GM19372 (cell line): ENCODE results near the gene UNC93A.
"Not testable (repeated sequence)": the region's sequence is repeated elsewhere in the genome, so short reads cannot be mapped to it uniquely, and the experiment has no call there.

Source experiments
- ATAC-seq: cut with Tn5 transposase; IDR thresholded peaks from one replicate; pipeline ENCODE4 v1.9.1; 2021; ENCODE audit warnings: mild to moderate bottlenecking, low read depth, moderate library complexity; ENCODE audit not compliant: unreplicated experiment

The UNC93A gene

DNA sequence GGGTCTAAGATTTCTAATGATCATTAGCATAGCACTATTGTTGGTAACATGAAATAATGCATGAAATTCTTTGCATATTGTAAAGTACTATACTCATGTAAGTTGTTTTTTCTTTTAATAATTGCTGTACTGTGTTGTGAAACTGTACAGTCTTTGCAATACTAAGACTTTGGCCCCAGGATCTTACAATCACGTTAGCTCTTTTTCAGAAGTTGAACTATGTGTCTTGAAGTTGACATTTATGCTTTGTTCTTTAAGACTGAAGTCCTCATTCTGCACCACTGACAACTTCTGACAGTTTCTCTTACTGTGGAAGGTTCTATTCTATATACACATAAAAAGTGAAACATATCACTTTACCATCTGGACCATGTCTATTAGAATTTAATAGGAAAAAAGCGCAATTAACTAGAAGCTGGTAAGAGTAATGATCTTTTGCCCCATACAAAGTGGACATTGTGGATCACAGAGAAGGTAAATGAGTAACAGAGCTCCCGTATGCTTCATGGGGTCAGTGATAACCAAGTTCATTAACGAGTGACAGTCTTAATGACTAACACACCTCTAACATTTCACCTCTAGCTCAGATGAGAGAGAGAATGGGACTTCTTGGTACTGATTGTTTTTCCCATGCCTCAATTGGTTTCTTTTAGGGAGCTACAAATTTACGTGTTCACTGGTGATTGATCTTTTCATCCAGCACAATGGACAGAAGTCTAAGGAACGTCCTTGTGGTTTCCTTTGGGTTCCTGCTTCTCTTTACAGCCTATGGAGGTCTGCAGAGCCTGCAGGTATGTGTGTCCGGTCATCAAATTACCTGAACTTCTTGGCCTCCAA is at the start of gene UNC93A:
Gene UNC93A, plus strand, starts transcription at position 530 of the 837 bp plus-strand sequence. Its CDS starts 175 bp downstream, at position 705.
- ATAC-seq: no peak

DNA sequence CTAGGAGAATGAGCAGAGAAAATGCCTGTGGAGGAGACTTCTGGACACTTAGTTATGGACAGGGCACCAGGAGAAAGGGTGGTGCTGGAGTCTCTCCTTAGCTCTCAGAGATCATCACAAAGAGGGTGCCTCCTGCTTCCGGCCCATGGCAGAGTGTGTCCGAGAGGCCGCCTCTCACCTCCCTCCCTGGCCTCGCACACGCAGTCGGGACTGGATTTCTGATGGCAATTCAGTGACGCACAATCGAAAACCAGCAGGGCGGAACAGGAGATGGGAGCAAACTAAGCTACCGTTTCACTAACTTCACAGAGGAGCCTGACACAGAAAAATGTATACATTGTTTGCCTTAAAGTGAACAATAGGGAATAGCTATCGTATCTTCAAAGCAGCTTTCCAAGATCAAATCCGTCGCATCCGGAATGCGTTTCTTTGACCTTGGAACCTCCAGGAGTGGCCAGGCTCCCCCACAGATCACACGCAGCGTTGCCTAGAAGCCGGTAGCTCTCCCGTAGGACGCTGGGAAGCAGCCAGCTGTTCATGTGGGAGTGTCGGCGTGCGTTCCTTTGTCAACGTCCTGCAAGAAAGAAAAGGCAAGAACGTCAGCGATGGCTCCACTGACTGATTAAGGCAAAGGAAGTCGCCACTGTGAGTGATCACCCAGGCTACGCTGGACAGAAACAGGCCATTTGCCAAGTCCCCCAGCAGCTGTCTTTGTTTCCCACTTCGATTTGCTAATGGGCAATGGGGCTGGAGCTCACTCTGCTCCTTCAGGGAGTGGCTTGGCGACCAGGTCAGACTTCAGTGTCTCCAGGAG is 49.6 kb upstream of the UNC93A start:
- not testable (repeated sequence) for ATAC-seq

DNA sequence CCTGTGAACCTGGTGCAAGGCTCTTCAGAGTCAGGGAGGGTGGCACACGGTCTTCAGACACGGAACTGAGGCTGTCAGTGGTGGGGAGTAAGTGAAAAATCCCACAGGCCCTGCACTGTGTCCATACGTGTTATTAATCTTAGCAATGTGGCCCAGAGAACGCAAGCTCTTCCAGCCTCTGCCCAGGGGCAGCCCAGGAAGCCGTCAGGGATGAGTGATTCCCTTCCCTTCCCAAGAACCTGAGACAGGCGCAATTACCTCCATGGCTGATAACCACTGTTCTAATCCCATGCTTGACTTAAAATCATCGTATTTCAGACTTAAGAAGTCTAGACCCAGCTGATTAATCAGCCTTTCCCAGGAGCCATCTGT is 49.0 kb upstream of the UNC93A start:
- ATAC-seq: not testable (repeated sequence)

DNA sequence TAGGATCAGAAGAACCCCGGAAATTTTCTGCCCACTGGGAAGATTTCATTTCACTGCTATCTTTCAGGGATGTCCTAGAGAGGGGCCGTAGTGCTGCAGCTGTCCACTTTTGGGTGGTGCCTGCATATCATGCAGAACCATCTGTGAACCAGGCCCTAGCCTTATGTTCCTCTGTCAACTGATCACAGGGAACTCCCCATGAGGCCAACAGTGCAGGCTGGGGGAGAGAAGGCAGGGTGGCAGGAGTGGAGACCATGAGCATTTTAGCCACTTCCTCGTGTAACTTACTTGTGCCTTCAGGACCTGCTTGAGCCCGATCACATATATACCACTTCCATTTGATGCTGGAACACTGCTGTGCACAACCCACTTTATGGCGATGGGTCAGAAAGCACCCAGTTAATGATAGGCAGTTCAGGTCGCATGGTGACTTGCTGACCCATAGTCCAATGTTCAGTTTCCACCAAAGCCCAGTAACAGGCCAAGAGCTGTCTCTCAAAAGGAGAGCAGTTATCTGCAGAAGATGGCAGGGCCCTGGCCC is 48.5 kb upstream of the UNC93A start:
- not testable (repeated sequence) for ATAC-seq

DNA sequence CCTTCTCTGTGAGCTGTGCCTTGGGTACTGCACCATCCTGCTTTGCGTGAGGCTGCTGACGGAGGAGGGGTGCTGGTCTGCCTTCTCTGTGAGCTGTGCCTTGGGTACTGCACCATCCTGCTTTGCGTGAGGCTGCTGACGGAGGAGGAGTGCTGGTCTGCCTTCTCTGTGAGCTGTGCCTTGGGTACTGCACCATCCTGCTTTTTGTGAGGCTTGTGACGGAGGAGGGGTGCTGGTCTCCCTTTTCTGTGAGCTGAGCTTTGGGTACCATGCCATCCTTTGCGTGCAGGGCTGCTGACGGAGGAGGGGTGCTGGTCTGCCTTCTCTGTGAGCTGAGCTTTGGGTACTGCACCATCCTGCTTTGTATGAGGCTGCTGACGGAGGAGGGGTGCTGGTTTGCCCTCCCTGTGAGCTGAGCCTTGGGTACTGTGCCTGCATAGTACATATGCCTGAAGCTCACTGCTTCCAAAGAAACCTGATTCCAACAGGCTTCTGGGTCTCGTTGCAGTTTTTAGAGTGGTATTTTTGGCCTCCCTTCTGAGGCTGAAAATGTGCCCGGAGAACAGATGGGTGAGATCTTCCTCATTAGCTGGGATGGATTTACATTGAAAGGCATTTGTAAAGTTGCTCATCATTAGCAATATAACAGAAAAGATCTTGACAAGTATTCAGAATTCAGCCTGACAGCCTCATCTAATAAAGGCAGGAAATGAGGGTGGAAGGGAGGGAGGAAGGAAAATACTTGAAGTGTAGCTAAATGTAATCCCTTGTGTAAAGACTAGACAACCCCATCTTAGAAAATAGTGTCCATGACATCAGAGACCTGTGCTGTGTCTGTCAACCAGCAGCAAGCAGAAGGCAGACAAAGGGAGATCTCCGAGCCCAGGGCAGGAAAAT is 46.8 kb upstream of the UNC93A start:
- no peak for ATAC-seq

DNA sequence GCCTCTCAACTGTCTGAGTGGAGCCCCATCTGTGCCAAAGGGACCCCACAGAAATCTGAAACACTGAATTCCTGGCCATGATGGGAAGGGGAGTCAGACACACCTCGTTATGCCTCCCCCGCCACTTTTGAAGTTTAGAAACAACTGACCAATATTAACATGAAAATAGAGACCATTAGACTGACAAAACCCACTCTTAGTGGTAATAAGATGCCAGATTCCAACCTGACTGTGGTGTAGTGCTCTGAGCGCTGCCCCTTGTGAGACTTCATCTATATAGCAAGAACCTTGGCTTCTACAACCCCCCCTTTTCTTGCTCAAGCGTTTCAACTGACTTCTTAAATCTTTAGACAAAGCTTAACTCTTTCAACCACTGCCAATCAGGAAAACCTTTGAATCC is 46.1 kb upstream of the UNC93A start:
- no peak for ATAC-seq

DNA sequence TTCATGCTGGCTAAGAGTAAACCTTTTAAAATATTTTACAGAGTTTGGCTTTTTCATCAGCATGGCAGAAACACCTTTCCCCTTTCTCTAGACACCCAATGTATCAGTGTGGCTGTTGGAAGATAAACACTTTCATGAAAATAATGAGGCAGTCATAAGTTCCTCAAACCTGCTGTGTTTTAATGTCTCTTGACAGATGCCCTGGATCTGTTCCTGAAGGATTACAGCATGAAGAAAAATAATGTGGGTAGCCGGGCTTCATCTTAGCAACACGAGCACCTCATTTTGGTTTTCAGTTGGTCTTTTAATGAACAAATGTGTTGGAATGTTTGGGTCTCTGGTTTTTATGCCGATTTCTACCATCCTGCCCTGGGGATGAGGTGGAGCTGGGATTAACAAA is 45.5 kb upstream of the UNC93A start:
- ATAC-seq: no peak

DNA sequence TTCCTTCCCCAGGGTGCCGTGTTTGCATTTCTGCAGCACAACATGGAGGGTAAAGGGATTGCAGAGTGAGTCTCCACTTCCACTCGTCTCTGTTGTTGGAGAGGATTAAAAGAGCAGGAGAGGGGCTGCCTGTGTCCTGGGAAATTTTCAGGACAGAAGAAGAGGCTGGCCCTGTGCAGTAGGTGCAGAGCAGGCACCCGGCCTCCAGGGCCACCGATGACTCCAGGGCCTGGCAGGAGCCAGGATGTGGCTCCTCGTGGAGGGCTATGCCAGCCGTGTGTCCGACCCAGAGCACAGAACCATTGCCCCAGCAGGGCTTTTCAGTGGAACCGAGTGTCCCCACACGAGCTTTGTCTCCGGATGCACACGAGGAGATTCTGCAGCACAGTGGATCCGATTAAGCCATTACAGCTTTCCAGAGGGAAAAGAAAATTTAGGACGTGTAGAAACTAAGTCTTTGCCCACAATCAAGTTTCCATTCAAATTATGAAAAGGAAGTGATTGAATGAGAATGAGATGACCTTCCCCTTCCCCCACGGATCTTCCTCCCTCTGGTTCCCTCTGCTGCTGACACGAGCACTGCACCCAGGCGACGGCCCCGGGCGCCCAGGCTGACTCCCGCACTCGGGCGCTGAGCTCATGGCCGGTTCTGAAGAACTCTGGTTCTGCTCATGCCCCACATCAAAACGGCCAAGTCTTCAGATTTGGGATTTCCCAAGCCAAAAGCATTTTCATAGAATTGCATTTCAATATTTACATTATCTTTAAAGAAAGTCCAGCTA is 43.1 kb upstream of the UNC93A start:
- ATAC-seq: no peak

DNA sequence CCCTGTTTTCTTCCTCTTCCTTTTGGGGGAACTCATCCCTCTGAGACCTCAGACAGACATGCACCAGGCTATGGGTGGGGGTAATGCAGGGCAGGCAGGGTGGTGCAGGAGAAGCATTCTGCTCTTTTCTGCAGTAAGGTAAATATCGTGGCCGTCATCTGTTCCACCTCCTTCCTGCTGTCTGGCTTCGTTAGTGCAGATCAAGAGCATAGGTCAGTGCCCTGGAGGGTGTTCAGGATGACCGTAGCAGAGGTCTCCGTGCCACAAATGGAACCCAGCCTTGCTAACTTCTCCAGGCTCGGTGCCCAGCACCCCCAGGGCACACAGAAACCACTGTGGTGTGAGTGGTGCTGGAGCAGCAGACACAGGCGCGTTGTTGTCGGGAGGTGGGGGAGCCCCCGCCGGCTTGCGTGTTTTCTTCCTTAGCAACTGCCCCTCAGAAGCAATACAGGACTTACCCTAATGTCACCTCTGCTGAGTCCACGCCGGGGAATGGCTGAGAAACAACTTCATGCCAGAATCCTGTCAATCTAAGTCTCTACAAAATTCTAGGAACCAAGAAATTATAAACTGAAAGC is 42.1 kb upstream of the UNC93A start:
- ATAC-seq: not testable (repeated sequence)

DNA sequence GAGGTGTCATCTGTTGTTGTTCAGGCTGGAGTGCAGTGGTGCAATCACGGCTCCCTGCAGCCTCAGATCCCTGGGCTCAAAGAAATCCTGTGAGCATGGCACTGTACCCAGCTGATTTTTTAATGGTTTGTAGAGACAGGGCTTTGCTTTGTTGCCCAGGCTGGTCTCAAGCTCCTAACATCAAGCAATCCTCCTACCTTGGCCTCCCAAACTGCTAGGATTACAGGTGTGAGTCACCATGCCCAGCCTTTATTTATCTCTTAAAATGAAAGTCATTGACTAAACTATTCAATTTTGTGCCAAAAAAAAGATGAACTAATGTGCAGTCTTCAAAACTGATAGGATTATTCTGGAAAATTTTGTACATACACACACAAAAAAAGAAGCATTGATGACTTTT is 38.8 kb upstream of the UNC93A start:
- no peak for ATAC-seq

DNA sequence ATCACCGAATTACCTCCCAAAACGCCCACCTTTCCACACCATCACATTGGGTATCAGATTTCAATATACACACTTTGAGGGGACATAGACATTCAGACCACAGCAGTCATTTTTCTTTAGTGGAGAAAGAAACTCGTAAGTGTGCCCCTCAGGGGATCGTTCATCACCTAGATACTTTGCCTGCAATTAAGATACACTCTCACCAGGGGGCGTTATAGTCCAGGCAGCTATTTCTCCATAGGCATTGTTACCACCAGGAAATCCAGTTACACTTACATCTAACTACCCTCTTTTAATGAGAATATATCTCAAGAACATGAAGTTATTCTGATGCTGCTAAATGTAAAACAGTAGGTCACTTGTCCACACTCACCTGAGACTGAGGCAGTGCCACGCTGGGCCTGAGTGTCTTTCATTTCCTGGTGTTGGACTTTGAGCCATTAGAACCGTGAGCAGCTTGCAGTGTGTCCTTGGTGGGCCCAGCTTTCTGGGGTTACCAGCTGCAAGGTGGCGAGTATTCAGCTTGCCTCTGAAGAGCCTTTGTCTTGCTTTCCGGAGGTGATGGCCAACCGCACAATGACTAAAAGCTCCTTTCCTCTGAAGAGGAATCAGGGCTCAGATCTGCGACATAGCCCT is 35.1 kb upstream of the UNC93A start:
- no peak for ATAC-seq

DNA sequence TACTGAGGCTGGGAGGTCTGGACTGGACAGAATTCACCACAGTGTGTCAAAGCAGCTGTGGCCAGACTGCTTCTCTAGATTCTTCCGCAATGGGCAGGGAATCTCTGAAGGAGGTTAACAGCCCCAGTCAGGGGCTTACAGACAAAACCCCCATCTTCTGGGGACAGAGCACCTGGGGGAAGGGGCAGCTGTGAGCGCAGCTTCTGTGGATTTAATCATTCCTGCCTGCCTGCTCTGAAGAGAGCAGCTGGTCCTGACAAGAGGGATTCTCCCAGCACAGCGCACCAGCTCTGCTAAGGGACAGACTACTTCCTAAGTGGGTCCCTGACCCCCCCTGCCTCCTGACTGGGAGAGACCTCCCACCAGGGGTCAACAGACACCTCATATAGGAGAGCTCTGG is 32.5 kb upstream of the UNC93A start:
- no peak for ATAC-seq

DNA sequence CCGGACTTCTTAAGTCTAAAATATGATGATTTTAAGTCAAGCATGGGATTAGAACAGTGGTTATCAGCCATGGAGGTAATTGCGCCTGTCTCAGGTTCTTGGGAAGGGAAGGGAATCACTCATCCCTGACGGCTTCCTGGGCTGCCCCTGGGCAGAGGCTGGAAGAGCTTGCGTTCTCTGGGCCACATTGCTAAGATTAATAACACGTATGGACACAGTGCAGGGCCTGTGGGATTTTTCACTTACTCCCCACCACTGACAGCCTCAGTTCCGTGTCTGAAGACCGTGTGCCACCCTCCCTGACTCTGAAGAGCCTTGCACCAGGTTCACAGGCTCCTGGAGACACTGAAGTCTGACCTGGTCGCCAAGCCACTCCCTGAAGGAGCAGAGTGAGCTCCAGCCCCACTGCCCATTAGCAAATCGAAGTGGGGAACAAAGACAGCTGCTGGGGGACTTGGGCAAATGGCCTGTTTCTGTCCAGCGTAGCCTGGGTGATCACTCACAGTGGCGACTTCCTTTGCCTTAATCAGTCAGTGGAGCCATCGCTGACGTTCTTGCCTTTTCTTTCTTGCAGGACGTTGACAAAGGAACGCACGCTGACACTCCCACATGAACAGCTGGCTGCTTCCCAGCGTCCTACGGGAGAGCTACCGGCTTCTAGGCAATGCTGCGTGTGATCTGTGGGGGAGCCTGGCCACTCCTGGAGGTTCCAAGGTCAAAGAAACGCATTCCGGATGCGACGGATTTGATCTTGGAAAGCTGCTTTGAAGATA is 24.9 kb upstream of the UNC93A start:
- ATAC-seq: not testable (repeated sequence)

DNA sequence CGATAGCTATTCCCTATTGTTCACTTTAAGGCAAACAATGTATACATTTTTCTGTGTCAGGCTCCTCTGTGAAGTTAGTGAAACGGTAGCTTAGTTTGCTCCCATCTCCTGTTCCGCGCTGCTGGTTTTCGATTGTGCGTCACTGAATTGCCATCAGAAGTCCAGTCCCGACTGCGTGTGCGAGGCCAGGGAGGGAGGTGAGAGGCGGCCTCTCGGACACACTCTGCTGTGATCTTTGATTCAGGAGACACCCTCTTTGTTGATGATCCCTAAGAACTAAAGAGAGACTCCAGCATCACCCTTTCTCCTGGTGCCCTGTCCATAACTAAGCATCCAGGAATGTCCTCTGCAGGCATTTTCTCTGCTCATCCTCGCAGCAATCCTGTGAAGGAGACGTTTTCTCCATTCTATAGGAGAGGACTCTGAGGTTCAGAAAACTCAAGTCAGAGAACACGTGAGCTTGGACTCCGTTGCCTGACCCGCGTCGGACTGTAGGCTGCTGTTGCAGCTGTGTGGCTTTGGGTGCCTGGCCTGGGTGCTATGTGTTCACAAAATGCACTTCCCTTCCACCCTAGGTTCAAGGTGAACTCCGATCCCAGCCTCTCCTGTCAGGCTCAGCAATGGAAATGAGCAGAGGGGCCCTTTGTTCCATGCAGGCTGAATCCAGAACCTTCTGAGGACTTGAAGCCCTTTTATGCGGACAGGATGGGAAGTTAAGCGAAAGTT is 24.1 kb upstream of the UNC93A start:
- ATAC-seq: no peak

DNA sequence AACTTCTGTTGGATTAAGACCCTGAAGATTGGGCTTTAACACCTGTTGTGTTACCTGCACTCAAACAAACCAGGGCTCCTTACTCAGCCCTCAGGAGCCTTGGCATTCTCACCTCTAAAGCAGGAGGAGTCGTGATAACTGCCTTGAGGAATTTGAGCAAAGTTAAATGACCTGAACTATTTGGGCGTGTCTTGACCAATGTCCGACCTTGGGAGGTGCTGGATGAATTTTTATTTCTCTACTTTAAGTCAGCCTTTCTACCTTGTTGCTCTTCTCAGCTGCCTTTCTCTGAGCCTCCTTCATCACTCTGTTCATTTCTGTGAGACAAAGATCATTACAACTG is 23.6 kb upstream of the UNC93A start:
- not testable (repeated sequence) for ATAC-seq

DNA sequence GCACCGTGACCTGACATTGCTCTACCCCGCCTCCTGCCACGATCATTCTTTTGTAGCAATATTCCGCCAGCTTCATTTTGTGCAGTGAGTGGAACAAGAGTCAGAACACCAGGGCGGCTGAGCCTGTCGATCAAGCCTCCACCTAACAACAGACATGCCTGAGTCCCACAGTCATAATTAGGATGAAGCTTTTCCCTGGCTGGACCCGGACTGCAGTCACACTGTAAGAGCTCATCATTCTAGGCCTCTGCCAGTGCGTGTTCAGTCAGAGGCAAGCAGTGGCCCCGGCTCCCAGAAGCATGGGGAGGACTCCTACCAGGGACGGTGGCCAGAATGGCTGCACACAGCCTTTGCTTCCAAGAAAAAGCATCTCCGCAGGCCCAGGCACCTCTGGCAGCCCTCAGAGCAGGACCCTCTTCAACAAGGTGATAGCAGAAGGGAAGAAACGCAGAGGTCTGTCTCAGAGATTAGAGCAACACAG is 23.2 kb upstream of the UNC93A start:
- ATAC-seq: no peak

DNA sequence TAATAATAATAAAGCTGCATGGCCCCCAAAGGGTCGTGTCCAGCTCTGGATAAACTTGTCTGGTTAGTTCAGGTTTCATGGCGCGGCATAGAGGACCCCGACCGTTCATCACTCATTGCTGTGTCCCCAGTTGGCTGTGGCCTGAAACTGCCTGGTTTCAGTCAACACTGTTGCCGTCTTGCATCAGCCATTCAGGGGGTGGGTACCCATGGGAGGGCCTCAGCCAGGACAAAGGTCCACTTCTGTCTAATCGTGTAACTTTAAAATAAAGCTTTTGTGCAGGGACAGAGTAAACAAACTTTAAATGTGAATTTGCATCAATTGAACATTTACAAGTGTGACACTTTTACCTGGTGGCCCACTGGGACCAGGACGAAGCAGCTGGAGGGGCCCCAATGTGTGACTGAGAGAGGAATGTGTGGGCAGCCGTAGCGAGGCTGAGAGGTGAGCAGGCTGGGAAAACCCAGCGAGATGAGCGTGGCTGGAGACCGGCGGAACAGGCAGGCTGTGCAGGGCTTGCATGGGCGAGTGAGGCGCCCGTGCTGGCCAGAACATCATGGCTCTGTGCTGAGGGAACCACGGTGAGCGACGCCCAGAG is 22.3 kb upstream of the UNC93A start:
- ATAC-seq: no peak
